HCT116 (cell line): Measurements from ENCODE around the gene ANKRD22. TPM values are rescaled to one million over a fixed set of nuclear protein-coding genes. Genes with fewer than 3 reads are reported as not detected.

Experiments
- ATAC-seq: fragments of 200-7000 bp; cut with Tn5 transposase; 2 replicates; pipeline ENCODE4 v1.9.1; 2020; ENCODE audit warnings: mild to moderate bottlenecking, moderate library complexity
- BruUV-seq: library from RNA; stranded (reverse); fragments of 400-500 nt; replicated peaks from 2 replicates; lab custom pipeline; 2021; lab: Mats Ljungman, UMichigan
- CTCF ChIA-PET: fragments of 300-600 bp; sonication (Branson Sonifier 250); formaldehyde crosslinking; loops from one replicate; lab custom pipeline; 2021; ENCODE audit warnings: antibody characterized with exemption; lab: Charles Lee
- POLR2A ChIA-PET: fragments of 300-600, 350-600 bp; sonication (Branson Sonifier 250); formaldehyde crosslinking; loops from one replicate; lab custom pipeline; 2021; ENCODE audit warnings: antibody characterized with exemption; lab: Charles Lee
- RAD21 ChIA-PET, 2 experiments: fragments of 300-600 bp; sonication (Branson Sonifier 250); formaldehyde crosslinking; loops; one replicate each; lab custom pipeline; 2023; ENCODE audit warnings: low total read pairs in 2 of 2; ENCODE audit not compliant: uncharacterized antibody in 2 of 2, unreplicated experiment in 2 of 2, low non-redundant PET in 1 of 2; lab: Charles Lee
- DNase-seq: peaks from one replicate; pipeline ENCODE4 v3.0.0-alpha.2; 2010; ENCODE audit warnings: low read depth, low spot score
- H2AFZ ChIP-seq: fragments of 200-600 bp; shearing (Covaris generic), sonication (generic); 2 replicates; pipeline ENCODE4 v1.6.1; 2017; ENCODE audit warnings: low read depth, mixed run types, mixed read lengths, antibody characterized with exemption, low read length; ENCODE audit not compliant: poor library complexity, severe bottlenecking
- H3K27ac ChIP-seq: 2 replicates; pipeline ENCODE4 v1.5.1; 2012; ENCODE audit warnings: low read depth, low read length
- H3K27me3 ChIP-seq: fragments of 200-600 bp; sonication (generic); 2 replicates; pipeline ENCODE4 v1.6.1; 2016; ENCODE audit warnings: mixed run types, low read length, mixed read lengths; ENCODE audit not compliant: insufficient read depth
- H3K36me3 ChIP-seq, 2 experiments: fragments of 200-500 bp in 1 of 2; fragments of 200-600 bp in 1 of 2; sonication (Bioruptor generic) in 1 of 2; sonication (generic) in 1 of 2; 2 replicates each; pipeline versions ENCODE4 v1.5.1 to v1.6.1; 2014 to 2016; ENCODE audit warnings: low read length in 2 of 2, inconsistent platforms in 1 of 2, mixed read lengths in 1 of 2, mixed run types in 1 of 2; ENCODE audit not compliant: insufficient read depth in 2 of 2, control insufficient read depth in 1 of 2
- H3K4me1 ChIP-seq, 2 experiments: fragments of 200-600 bp in 1 of 2; sonication (generic) in 1 of 2; 2 replicates each; pipeline versions ENCODE4 v1.5.1 to v1.6.1; 2012 to 2017; ENCODE audit warnings: low read length in 2 of 2, inconsistent platforms in 1 of 2, mild to moderate bottlenecking in 1 of 2, mixed read lengths in 1 of 2, mixed run types in 1 of 2, moderate library complexity in 1 of 2; ENCODE audit not compliant: insufficient read depth in 2 of 2, control insufficient read depth in 1 of 2
- H3K4me2 ChIP-seq: fragments of 200-600 bp; sonication (generic); 2 replicates; pipeline ENCODE4 v1.6.1; 2017; ENCODE audit warnings: mixed run types, low read length, mixed read lengths
- H3K4me3 ChIP-seq, 2 experiments: fragments of 200-600 bp in 1 of 2; sonication (generic) in 1 of 2; replicated peaks in 1 of 2; 2 replicates each; pipeline ENCODE4 v1.5.1; 2011 to 2016; ENCODE audit warnings: low read length in 2 of 2, control low read depth in 1 of 2, low read depth in 1 of 2, mild to moderate bottlenecking in 1 of 2, mixed read lengths in 1 of 2, mixed run types in 1 of 2
- H3K79me2 ChIP-seq: fragments of 200-600 bp; sonication (generic); 2 replicates; pipeline ENCODE4 v1.6.1; 2017; ENCODE audit warnings: mild to moderate bottlenecking, mixed run types, low read length, moderate library complexity, mixed read lengths; ENCODE audit not compliant: insufficient read depth
- H3K9ac ChIP-seq: fragments of 200-600 bp; sonication (generic); 2 replicates; pipeline ENCODE4 v1.6.1; 2016; ENCODE audit warnings: low read length, mixed read lengths
- H3K9me2 ChIP-seq: fragments of 200-600 bp; sonication (generic), shearing (Covaris generic); 2 replicates; pipeline ENCODE4 v1.6.1; 2017; ENCODE audit warnings: mixed run types, mild to moderate bottlenecking, moderate library complexity; ENCODE audit not compliant: insufficient read depth
- H3K9me3 ChIP-seq, 2 experiments: fragments of 200-500 bp in 1 of 2; fragments of 200-600 bp in 1 of 2; sonication (Bioruptor generic) in 1 of 2; sonication (generic) in 1 of 2; 2 replicates each; pipeline ENCODE4 v1.6.1; 2014 to 2017; ENCODE audit warnings: low read length in 2 of 2, mixed read lengths in 2 of 2, inconsistent platforms in 1 of 2, low read depth in 1 of 2, mild to moderate bottlenecking in 1 of 2, mixed run types in 1 of 2, moderate library complexity in 1 of 2; ENCODE audit not compliant: control insufficient read depth in 1 of 2, insufficient read depth in 1 of 2
- H4K20me1 ChIP-seq: fragments of 200-600 bp; sonication (generic), shearing (Covaris generic); 2 replicates; pipeline ENCODE4 v1.6.1; 2017; ENCODE audit warnings: mixed run types, mild to moderate bottlenecking, moderate library complexity; ENCODE audit not compliant: insufficient read depth
- ATF3 ChIP-seq: IDR thresholded peaks from 2 replicates; pipeline ENCODE4 v1.6.1; 2012
- CBX3 ChIP-seq: IDR thresholded peaks from 2 replicates; pipeline ENCODE4 v1.6.1; 2012; ENCODE audit warnings: low read depth
- CEBPB ChIP-seq: IDR thresholded peaks from 2 replicates; pipeline ENCODE4 v1.6.1; 2012; ENCODE audit warnings: low read depth
- FOSL1 ChIP-seq: IDR thresholded peaks from 2 replicates; pipeline ENCODE4 v1.6.1; 2012; ENCODE audit warnings: low read depth
- JUND ChIP-seq: IDR thresholded peaks from 2 replicates; pipeline ENCODE4 v1.6.1; 2012
- POLR2A ChIP-seq: IDR thresholded peaks from 2 replicates; pipeline ENCODE4 v1.7.0; 2011; ENCODE audit warnings: borderline replicate concordance; ENCODE audit not compliant: insufficient read depth, insufficient read length; ENCODE audit errors: extremely low read depth
- SP1 ChIP-seq: IDR thresholded peaks from 2 replicates; pipeline ENCODE4 v1.6.1; 2012; ENCODE audit warnings: low read depth
- SRF ChIP-seq: IDR thresholded peaks from 2 replicates; pipeline ENCODE4 v1.6.1; 2012; ENCODE audit warnings: low read depth
- ZFX ChIP-seq: fragments of 450-650 bp; IDR thresholded peaks from 2 replicates; pipeline ENCODE4 v1.6.1; 2017
- intact Hi-C: fragments of 100-400 bp; cut with micrococcal nuclease; formaldehyde crosslinking; loops from 2 replicates; pipeline ENCODE4 v1.10.0; 2022
- total RNA-seq: library from RNA; stranded (reverse); gene quantifications from one replicate; pipeline ENCODE4 v1.2.1, GENCODE V29; 2021; ENCODE audit not compliant: unreplicated experiment
- TF ChIP-seq, protein P1 (sequence below), 3 experiments: fragments of 200-600 bp in 1 of 3; sonication (generic) in 1 of 3; IDR thresholded peaks in 2 of 3; conservative IDR thresholded peaks in 1 of 3; 2 replicates each; pipeline ENCODE4 v1.5.1; 2012 to 2017; ENCODE audit warnings: low read depth in 2 of 3, low read length in 2 of 3, antibody characterized with exemption in 1 of 3, borderline replicate concordance in 1 of 3, control low read depth in 1 of 3, mild to moderate bottlenecking in 1 of 3, mixed read lengths in 1 of 3, mixed run types in 1 of 3, moderate library complexity in 1 of 3; ENCODE audit not compliant: insufficient read depth in 1 of 3

ANKRD22 gene
- total RNA-seq, 1 experiment from 2014 or later = 2.3 TPM

DNA sequence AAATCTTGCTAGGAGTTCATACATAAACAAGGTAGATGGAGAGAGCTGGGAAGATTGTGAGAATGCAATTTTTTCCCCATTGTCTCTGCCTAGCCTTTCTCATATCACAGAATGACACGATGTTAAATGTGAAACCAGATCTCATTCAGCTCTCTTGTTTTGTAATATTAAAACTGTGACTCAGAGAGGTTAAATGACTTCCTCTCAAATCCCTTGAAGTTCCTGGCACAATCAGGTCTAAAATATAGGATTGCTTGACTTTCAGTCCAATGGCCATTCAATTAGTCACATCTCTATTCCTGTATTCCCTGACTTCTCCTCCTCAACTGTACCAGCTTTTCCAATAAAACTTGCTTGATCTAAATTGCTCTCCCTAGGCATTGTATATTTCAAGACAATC is 3.1 kb downstream of the ANKRD22 start:
- H3K4me2 ChIP-seq = peak overlapping the region; percentile 64
- no peaks in the 10 kb centered on the region for H4K20me1 ChIP-seq
- 0 out of 2 replicates have a peak overlapping the region, but pooled peaks have one; percentile 0 for H3K9ac ChIP-seq
- H3K9me3 ChIP-seq = no peaks in the 10 kb centered on the region
- no TSS peak for BruUV-seq
- H3K79me2 ChIP-seq = no peaks in the 10 kb centered on the region
- RAD21 ChIA-PET = no interaction called here
- POLR2A ChIA-PET = interaction anchor here (1.1 kb wide), 1 partner anchor 33 kb away, joined by 3 read pairs; no protein-coding TSS in a partner anchor
- peak overlapping the region; percentile 44 for H2AFZ ChIP-seq
- intact Hi-C loops = no loop called here
- peaks cover 19 to 45% of the 10 kb centered on the region in 2 experiments for H3K4me1 ChIP-seq
- ATAC-seq = no peak
- TF ChIP-seq ATF3 = no peak
- TF ChIP-seq SP1 = peak; percentile 66
- 0 out of 2 replicates have a peak, but pooled peaks have one; percentile 21 for TF ChIP-seq CBX3
- TF ChIP-seq JUND = peak; percentile 68
- TF ChIP-seq FOSL1 = peak; percentile 64; the same call in 1 of the 2 replicates
- no peak for TF ChIP-seq ZFX
- no peak for TF ChIP-seq POLR2A
- TF ChIP-seq CEBPB = peak; percentile 79
- peak; percentile 27; the same call in 1 of the 2 replicates for TF ChIP-seq SRF
- TF ChIP-seq, protein P1, sequence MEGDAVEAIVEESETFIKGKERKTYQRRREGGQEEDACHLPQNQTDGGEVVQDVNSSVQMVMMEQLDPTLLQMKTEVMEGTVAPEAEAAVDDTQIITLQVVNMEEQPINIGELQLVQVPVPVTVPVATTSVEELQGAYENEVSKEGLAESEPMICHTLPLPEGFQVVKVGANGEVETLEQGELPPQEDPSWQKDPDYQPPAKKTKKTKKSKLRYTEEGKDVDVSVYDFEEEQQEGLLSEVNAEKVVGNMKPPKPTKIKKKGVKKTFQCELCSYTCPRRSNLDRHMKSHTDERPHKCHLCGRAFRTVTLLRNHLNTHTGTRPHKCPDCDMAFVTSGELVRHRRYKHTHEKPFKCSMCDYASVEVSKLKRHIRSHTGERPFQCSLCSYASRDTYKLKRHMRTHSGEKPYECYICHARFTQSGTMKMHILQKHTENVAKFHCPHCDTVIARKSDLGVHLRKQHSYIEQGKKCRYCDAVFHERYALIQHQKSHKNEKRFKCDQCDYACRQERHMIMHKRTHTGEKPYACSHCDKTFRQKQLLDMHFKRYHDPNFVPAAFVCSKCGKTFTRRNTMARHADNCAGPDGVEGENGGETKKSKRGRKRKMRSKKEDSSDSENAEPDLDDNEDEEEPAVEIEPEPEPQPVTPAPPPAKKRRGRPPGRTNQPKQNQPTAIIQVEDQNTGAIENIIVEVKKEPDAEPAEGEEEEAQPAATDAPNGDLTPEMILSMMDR (IDR thresholded peaks at IDR 0.05 in 2 of 3, conservative IDR thresholded peaks at IDR 0.05 in 1 of 3; ENCODE audit: borderline replicate concordance in 1 of 3, insufficient read depth in 1 of 3, low read depth in 2 of 3, low read length in 2 of 3) = no peak
- peak overlapping the region in 1 of 2 experiments; percentile 41; a peak in 2 of 4 replicates for H3K4me3 ChIP-seq
- H3K27me3 ChIP-seq = no peaks in the 10 kb centered on the region
- peak overlapping the region; percentile 1; the same call in 1 of the 2 replicates for H3K27ac ChIP-seq
- H3K36me3 ChIP-seq = no peaks in the 10 kb centered on the region
- H3K9me2 ChIP-seq = no peaks in the 10 kb centered on the region
- peak; percentile 18 for DNase-seq
- CTCF ChIA-PET = no interaction called here
